Spleen (tissue), 11 donors: ENCODE results near the gene PKIB. TPM values are rescaled to one million over a fixed set of nuclear protein-coding genes. Genes with fewer than 3 reads are reported as not detected.

ENCODE experiments used
- DNase-seq: peaks from one replicate; pipeline ENCODE4 v3.0.0-alpha.2; 2020
- H3K27ac ChIP-seq, 8 donors: fragments of 200-600 bp; sonication (generic) in 7 of 8; 1 replicate in 4 of 8; 2 replicates in 4 of 8; pipeline versions ENCODE4 v1.5.0 to v1.8.0; 2016 to 2021; ENCODE audit warnings: inconsistent platforms in 4 of 8, mild to moderate bottlenecking in 4 of 8, moderate library complexity in 1 of 8
- H3K27me3 ChIP-seq, 7 donors: fragments of 200-600 bp; sonication (generic) in 6 of 7; replicated peaks in 1 of 7; 1 replicate in 4 of 7; 2 replicates in 3 of 7; pipeline versions ENCODE4 v1.5.0 to v1.8.0; 2016 to 2021; ENCODE audit warnings: inconsistent platforms in 3 of 7, mild to moderate bottlenecking in 1 of 7
- H3K36me3 ChIP-seq, 6 donors: fragments of 200-600 bp; sonication (generic) in 5 of 6; 1 replicate in 4 of 6; 2 replicates in 2 of 6; pipeline versions ENCODE4 v1.5.0 to v1.8.0; 2016 to 2021; ENCODE audit warnings: inconsistent platforms in 2 of 6
- H3K4me1 ChIP-seq, 6 donors: fragments of 200-600 bp; sonication (generic) in 5 of 6; 1 replicate in 3 of 6; 2 replicates in 3 of 6; pipeline versions ENCODE4 v1.5.0 to v1.8.0; 2016 to 2021; ENCODE audit warnings: inconsistent platforms in 3 of 6
- H3K4me3 ChIP-seq, 8 donors: fragments of 200-600 bp; sonication (generic) in 7 of 8; 1 replicate in 4 of 8; 2 replicates in 4 of 8; pipeline versions ENCODE4 v1.5.0 to v1.8.0; 2016 to 2021; ENCODE audit warnings: inconsistent platforms in 4 of 8, mild to moderate bottlenecking in 4 of 8, moderate library complexity in 2 of 8
- H3K9me3 ChIP-seq, 8 donors: fragments of 200-600 bp; sonication (generic) in 7 of 8; 1 replicate in 4 of 8; 2 replicates in 4 of 8; pipeline versions ENCODE4 v1.5.0 to v1.8.0; 2016 to 2021; ENCODE audit warnings: inconsistent platforms in 4 of 8
- POLR2A ChIP-seq, 3 donors: fragments of 450-650 bp; IDR thresholded peaks; one replicate each; pipeline ENCODE4 v1.5.1; 2017; ENCODE audit warnings: antibody characterized with exemption in 3 of 3, mild to moderate bottlenecking in 1 of 3
- POLR2AphosphoS5 ChIP-seq, 3 donors: sonication (generic); formaldehyde crosslinking; IDR thresholded peaks; one replicate each; pipeline ENCODE4 v1.5.1; 2017; ENCODE audit warnings: antibody characterized with exemption in 3 of 3
- WGBS, 5 donors: extraction: QIAGEN DNeasy Blood & Tissue Kit in 3 of 5; methylation state at CpG; one replicate each; pipeline versions ENCODE4 v1.1.5 to v1.1.7; 2013 to 2018; 5-methylcytosine and 5-hydroxymethylcytosine counted together
- intact Hi-C: fragments of 100-400 bp; cut with DNase I; formaldehyde crosslinking; loops from one replicate; pipeline ENCODE4 v1.15.0; 2023; ENCODE audit warnings: low total_unique reads
- polyA plus RNA-seq, 3 donors: library from polyadenylated mRNA; stranded (reverse); fragments of 200-250 nt; gene quantifications; one replicate each; pipeline ENCODE4 v1.2.1, GENCODE V29; 2013
- total RNA-seq, 7 donors: library from RNA; depleted of rRNA in 3 of 7; stranded (reverse); fragments of >200 nt in 3 of 7; fragmentation: NEBNext Ultra II Directional in 4 of 7; extraction: Animal tissue kit (Norgen Biotek cat#: 25700) in 4 of 7; gene quantifications; one replicate each; pipeline versions ENCODE4 v1.1.0 to v1.2.1, GENCODE V29; 2016 to 2021
- TF ChIP-seq, protein P1 (sequence below), 11 experiments: fragments of 200-600 bp in 7 of 11; fragments of 450-650 bp in 4 of 11; sonication (generic) in 4 of 11; IDR thresholded peaks in 8 of 11; conservative IDR thresholded peaks in 3 of 11; 1 replicate in 7 of 11; 2 replicates in 4 of 11; pipeline versions ENCODE4 v1.4.0 to v1.8.0; 2016 to 2021; ENCODE audit warnings: antibody characterized with exemption in 11 of 11, inconsistent platforms in 4 of 11, mild to moderate bottlenecking in 1 of 11
- donor health status: healthy with polysubstance abuse.
- donor health status: DM: no; HTN: no; CAD: no; lungs with moderate emphysema.
- donor health status: DM: no; HTN: no; CAD: no.
- donor health status: Bipolar disorder and iron deficiency.
- donor health status: healthy.
- donor health status: DM: no; HTN: no; CAD: no.
- donor health status: DM: yes; HTN: yes; CAD: no.

PKIB gene
- total and polyA plus RNA-seq, 10 donors, result 0.85 to 3.0 (median 1.4) TPM; not detected in 2

DNA sequence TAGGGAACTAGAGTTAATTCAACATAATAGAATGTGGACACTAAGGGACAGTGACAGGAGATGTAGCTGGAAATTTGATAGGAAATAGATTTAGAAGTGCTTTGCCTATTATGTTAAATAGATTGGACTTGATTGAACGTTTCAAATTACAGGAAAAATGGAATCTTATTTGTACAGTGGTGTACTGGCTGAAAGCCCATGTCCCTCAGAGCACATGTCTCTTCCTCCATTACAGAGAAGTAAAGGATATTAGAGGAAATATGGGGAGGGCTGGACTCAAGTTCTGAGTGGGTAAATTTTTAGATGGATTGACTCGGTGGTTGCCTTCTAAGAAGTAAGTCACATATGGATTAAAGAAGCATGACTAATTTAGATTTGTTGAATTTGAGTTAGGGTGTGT lies 11.4 kb downstream of the PKIB start:
- intact Hi-C loops, result no loop called here
- H3K36me3 ChIP-seq, result no peaks in the 10 kb centered on the region
- H3K4me1 ChIP-seq, result no peaks in the 10 kb centered on the region
- 52 to 78% (median 60%) methylated on average over 2 of the region's 2 CpGs for WGBS, 5 donors
- no peak for TF ChIP-seq POLR2A (IDR thresholded peaks at IDR 0.05)
- TF ChIP-seq, protein P1, sequence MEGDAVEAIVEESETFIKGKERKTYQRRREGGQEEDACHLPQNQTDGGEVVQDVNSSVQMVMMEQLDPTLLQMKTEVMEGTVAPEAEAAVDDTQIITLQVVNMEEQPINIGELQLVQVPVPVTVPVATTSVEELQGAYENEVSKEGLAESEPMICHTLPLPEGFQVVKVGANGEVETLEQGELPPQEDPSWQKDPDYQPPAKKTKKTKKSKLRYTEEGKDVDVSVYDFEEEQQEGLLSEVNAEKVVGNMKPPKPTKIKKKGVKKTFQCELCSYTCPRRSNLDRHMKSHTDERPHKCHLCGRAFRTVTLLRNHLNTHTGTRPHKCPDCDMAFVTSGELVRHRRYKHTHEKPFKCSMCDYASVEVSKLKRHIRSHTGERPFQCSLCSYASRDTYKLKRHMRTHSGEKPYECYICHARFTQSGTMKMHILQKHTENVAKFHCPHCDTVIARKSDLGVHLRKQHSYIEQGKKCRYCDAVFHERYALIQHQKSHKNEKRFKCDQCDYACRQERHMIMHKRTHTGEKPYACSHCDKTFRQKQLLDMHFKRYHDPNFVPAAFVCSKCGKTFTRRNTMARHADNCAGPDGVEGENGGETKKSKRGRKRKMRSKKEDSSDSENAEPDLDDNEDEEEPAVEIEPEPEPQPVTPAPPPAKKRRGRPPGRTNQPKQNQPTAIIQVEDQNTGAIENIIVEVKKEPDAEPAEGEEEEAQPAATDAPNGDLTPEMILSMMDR (IDR thresholded peaks at IDR 0.05 in 8 of 11, conservative IDR thresholded peaks at IDR 0.05 in 3 of 11), result no peak
- no peak for TF ChIP-seq POLR2AphosphoS5 (IDR thresholded peaks at IDR 0.05)
- no peak overlapping the region for H3K27ac ChIP-seq
- DNase-seq, result no peak
- peaks cover 0 to 4% (median 0%) of the 10 kb centered on the region in 7 donors for H3K27me3 ChIP-seq
- H3K4me3 ChIP-seq, result no peak overlapping the region
- no peaks in the 10 kb centered on the region for H3K9me3 ChIP-seq

DNA sequence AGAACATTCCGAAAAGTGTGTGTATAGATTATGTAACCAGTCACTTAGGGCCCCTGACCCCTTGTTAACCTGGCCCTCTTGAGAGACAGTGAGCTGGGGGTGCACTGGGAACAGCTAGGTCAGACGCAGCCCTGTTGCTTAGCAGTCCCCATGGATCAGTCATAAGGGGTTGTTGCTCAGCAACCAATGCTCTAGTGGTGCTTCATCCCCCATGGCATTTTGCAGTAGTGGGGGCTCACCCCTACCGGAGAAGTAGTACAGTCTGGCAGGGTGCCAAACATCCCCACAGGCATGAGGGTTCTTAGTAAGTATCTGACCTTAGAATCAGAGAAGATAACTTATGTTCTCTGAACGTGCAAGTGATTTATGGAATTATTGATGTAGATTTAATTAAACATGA lies 12.3 kb downstream of the PKIB start:
- Histone ChIP-seq H3K4me1 (no peaks in the 10 kb centered on the region), H3K27ac (no peak overlapping the region), H3K36me3 (no peaks in the 10 kb centered on the region), H3K9me3 (no peaks in the 10 kb centered on the region), H3K4me3 (no peak overlapping the region), H3K27me3 (peaks cover 0 to 4% (median 0%) of the 10 kb centered on the region in 7 donors)
- intact Hi-C loops, result no loop called here
- WGBS, 5 donors, result 53 to 73% (median 66%) methylated on average over 4 of the region's 4 CpGs
- no peak for DNase-seq
- TF ChIP-seq POLR2AphosphoS5 (IDR thresholded peaks at IDR 0.05) (no peak), POLR2A (IDR thresholded peaks at IDR 0.05) (no peak)
- TF ChIP-seq, protein P1 (IDR thresholded peaks at IDR 0.05 in 8 of 11, conservative IDR thresholded peaks at IDR 0.05 in 3 of 11), result no peak

DNA sequence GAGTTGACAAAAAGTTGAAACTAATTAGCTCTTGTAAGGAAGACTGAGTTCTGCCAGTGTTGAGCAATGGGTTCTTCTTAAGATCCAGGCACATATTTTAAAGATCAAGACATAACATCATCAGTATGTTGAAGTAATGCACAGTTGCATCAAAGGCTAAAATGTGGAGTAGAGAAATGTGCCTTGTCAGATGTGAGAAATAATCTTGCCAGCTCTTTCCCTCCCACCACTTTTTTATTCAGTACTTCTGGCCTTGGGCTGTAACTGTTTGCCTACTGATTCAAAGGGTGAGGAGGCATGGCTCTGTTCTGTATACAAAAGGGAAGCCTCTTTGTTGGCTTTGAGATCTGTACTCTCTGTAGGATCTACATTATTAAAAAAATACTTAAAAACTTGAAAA lies 13.1 kb downstream of the PKIB start:
- no peak for TF ChIP-seq POLR2A (IDR thresholded peaks at IDR 0.05)
- TF ChIP-seq, protein P1 (IDR thresholded peaks at IDR 0.05 in 8 of 11, conservative IDR thresholded peaks at IDR 0.05 in 3 of 11), result no peak
- no peak for TF ChIP-seq POLR2AphosphoS5 (IDR thresholded peaks at IDR 0.05)
- no peaks in the 10 kb centered on the region for H3K4me1 ChIP-seq
- H3K27me3 ChIP-seq, result peaks cover 0 to 4% (median 0%) of the 10 kb centered on the region in 7 donors
- H3K36me3 ChIP-seq, result no peaks in the 10 kb centered on the region
- no peak for DNase-seq
- H3K27ac ChIP-seq, result no peak overlapping the region
- H3K4me3 ChIP-seq, result no peak overlapping the region
- no peaks in the 10 kb centered on the region for H3K9me3 ChIP-seq
- intact Hi-C loops, result no loop called here

DNA sequence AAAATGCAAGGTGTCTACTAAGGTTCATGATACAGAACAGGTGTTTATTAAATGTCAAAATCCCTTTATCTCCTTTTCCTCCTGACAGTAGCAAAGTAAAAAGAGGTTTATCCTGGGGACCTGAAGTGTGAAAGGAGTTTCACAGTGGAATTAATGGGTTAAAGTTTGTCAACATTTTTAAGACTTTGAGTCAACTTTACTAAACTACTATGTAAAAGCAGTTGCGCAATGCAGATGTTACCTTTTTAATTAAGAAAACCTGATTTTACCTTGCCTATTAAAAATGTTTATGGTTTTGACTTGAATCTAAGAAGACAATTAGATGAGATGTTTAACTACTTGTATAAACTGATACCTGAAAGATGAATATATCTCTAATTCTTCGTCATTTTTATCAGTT lies 14.6 kb downstream of the PKIB start:
- no peak overlapping the region for H3K27ac ChIP-seq
- no peak for TF ChIP-seq POLR2AphosphoS5 (IDR thresholded peaks at IDR 0.05)
- TF ChIP-seq POLR2A (IDR thresholded peaks at IDR 0.05), result no peak
- TF ChIP-seq, protein P1 (IDR thresholded peaks at IDR 0.05 in 8 of 11, conservative IDR thresholded peaks at IDR 0.05 in 3 of 11), result no peak
- H3K4me1 ChIP-seq, result no peaks in the 10 kb centered on the region
- H3K4me3 ChIP-seq, result no peak overlapping the region
- no peaks in the 10 kb centered on the region for H3K36me3 ChIP-seq
- H3K27me3 ChIP-seq, result peaks cover 0 to 3% (median 0%) of the 10 kb centered on the region in 7 donors
- intact Hi-C loops, result no loop called here
- no peaks in the 10 kb centered on the region for H3K9me3 ChIP-seq
- DNase-seq, result no peak
- WGBS, 5 donors, result 88 to 98% (median 90%) methylated on average over 2 of the region's 2 CpGs
